GM12878 (cell line): ENCODE data around the gene CYTL1. TPM values are rescaled to one million over a fixed set of nuclear protein-coding genes. Genes with fewer than 3 reads are reported as not detected.

ENCODE experiments used
- ATAC-seq: fragments of 200-7000 bp; cut with Tn5 transposase; 3 replicates; pipeline ENCODE4 v1.9.1; 2020; ENCODE audit warnings: mild to moderate bottlenecking, moderate library complexity
- BruUV-seq: library from RNA; stranded (reverse); fragments of 400-500 nt; replicated peaks from 2 replicates; lab custom pipeline; 2021; lab: Mats Ljungman, UMichigan
- CTCF ChIA-PET: fragments of 300-600 bp; sonication (Branson Sonifier 250); formaldehyde crosslinking; extraction: SDS; loops from one replicate; lab custom pipeline; 2021; ENCODE audit warnings: inconsistent platforms; lab: Yijun Ruan, JAX
- POLR2A ChIA-PET: fragments of 350-600 bp; formaldehyde crosslinking; extraction: SDS; loops from one replicate; lab custom pipeline; 2021; ENCODE audit warnings: inconsistent platforms; lab: Charles Lee
- RAD21 ChIA-PET: fragments of 300-600 bp; sonication (Branson Sonifier 250); formaldehyde crosslinking; loops from one replicate; lab custom pipeline; 2023; ENCODE audit warnings: antibody characterized with exemption; ENCODE audit not compliant: unreplicated experiment; lab: Charles Lee
- SMC1A ChIA-PET: fragments of 300-600 bp; sonication (Branson Sonifier 250); formaldehyde crosslinking; loops from one replicate; lab custom pipeline; 2023; ENCODE audit not compliant: unreplicated experiment, uncharacterized antibody; lab: Charles Lee
- DNase-seq: peaks from one replicate; pipeline ENCODE4 v3.0.0-alpha.2; 2011; ENCODE audit warnings: low read depth, low spot score
- FAIRE-seq: peaks from 3 replicates; lab custom pipeline; 2011; peaks lifted over from hg19 to GRCh38; lab: Jason Lieb, UNC
- H2AFZ ChIP-seq: 2 replicates; pipeline ENCODE4 v1.6.0; 2011; ENCODE audit warnings: low read depth, low read length, control low read depth; ENCODE audit not compliant: control insufficient read depth
- H3K27ac ChIP-seq: 2 replicates; pipeline ENCODE4 v1.5.1; 2011; ENCODE audit warnings: control low read depth; ENCODE audit not compliant: control insufficient read depth, insufficient read depth
- H3K27me3 ChIP-seq, 2 experiments: replicated peaks in 1 of 2; 2 replicates each; pipeline versions ENCODE4 v1.6.0 to v1.6.1; 2011; ENCODE audit warnings: low read length in 1 of 2; ENCODE audit not compliant: control insufficient read depth in 2 of 2, insufficient read depth in 2 of 2
- H3K36me3 ChIP-seq, 2 experiments: 2 replicates each; pipeline ENCODE4 v1.5.1; 2011; ENCODE audit warnings: low read length in 1 of 2; ENCODE audit not compliant: control insufficient read depth in 2 of 2, insufficient read depth in 2 of 2
- H3K4me1 ChIP-seq: 2 replicates; pipeline ENCODE4 v1.6.1; 2011; ENCODE audit warnings: mild to moderate bottlenecking, low read length, moderate library complexity, mixed read lengths; ENCODE audit not compliant: control insufficient read depth, insufficient read depth
- H3K4me2 ChIP-seq: 2 replicates; pipeline ENCODE4 v1.6.0; 2011; ENCODE audit warnings: control low read depth; ENCODE audit not compliant: control insufficient read depth, insufficient read depth
- H3K4me3 ChIP-seq: fragments of 200-600 bp; sonication (generic); 2 replicates; pipeline ENCODE4 v1.5.1; 2016
- H3K79me2 ChIP-seq: 2 replicates; pipeline ENCODE4 v1.6.0; 2011; ENCODE audit warnings: low read length; ENCODE audit not compliant: control insufficient read depth, insufficient read depth
- H3K9ac ChIP-seq: 2 replicates; pipeline ENCODE4 v1.8.0; 2011; ENCODE audit warnings: low read length, control low read depth, mixed read lengths; ENCODE audit not compliant: control insufficient read depth, insufficient read depth
- H3K9me3 ChIP-seq: replicated peaks from 3 replicates; pipeline ENCODE4 v1.5.1; 2011; ENCODE audit warnings: mild to moderate bottlenecking, low read length; ENCODE audit not compliant: control insufficient read depth, insufficient read depth
- H4K20me1 ChIP-seq: 2 replicates; pipeline ENCODE4 v1.6.0; 2011; ENCODE audit not compliant: control insufficient read depth, insufficient read depth
- FOXM1 ChIP-seq: IDR thresholded peaks from 2 replicates; pipeline ENCODE4 v1.6.1; 2012; ENCODE audit warnings: low read depth, mild to moderate bottlenecking, inconsistent platforms, low read length, moderate library complexity
- HCFC1 ChIP-seq: fragments of 150-350 bp; IDR thresholded peaks from 2 replicates; pipeline ENCODE4 v1.6.1; 2014; ENCODE audit warnings: low read length
- MEF2B ChIP-seq: fragments of 450-650 bp; IDR thresholded peaks from 2 replicates; pipeline ENCODE4 v1.6.1; 2018; ENCODE audit warnings: mild to moderate bottlenecking, moderate library complexity; ENCODE audit not compliant: partially characterized antibody, poor library complexity, severe bottlenecking
- NR2C2 ChIP-seq: IDR thresholded peaks from 2 replicates; pipeline ENCODE4 v1.6.1; 2011; ENCODE audit warnings: borderline replicate concordance, low read depth; ENCODE audit not compliant: control insufficient read depth, insufficient read length
- NR2F1 ChIP-seq: fragments of 450-650 bp; conservative IDR thresholded peaks from 2 replicates; pipeline ENCODE4 v1.6.1; 2017; ENCODE audit warnings: mild to moderate bottlenecking
- POU2F2 ChIP-seq: IDR thresholded peaks from 3 replicates; pipeline ENCODE4 v1.6.1; 2011; ENCODE audit warnings: low read depth, mild to moderate bottlenecking, low read length, borderline replicate concordance
- RELA ChIP-seq: fragments of 450-650 bp; IDR thresholded peaks from 2 replicates; pipeline ENCODE4 v1.8.0; 2014; ENCODE audit warnings: borderline replicate concordance; ENCODE audit not compliant: partially characterized antibody
- SUPT20H ChIP-seq: IDR thresholded peaks from 2 replicates; pipeline ENCODE4 v1.6.1; 2011; ENCODE audit warnings: low read depth, mild to moderate bottlenecking, low read length, moderate library complexity, borderline replicate concordance; ENCODE audit not compliant: control insufficient read depth
- TBL1XR1 ChIP-seq: IDR thresholded peaks from 2 replicates; pipeline ENCODE4 v1.6.1; 2012; ENCODE audit warnings: low read depth, low read length, improper control_type of control experiment
- ZZZ3 ChIP-seq: IDR thresholded peaks from 2 replicates; pipeline ENCODE4 v1.6.1; 2011; ENCODE audit warnings: low read depth; ENCODE audit not compliant: control insufficient read depth, insufficient read length
- WGBS: methylation state at CpG from one replicate; pipeline ENCODE4 v1.1.6; 2016; ENCODE audit warnings: low lambda C conversion rate; ENCODE audit not compliant: insufficient replicate concordance, insufficient coverage; ENCODE audit errors: missing lambda C conversion rate; 5-methylcytosine and 5-hydroxymethylcytosine counted together
- in situ Hi-C: fragments of 300-500 bp; cut with MboI; formaldehyde crosslinking; loops from 9 replicates; pipeline ENCODE4 v1.14.3; 2018; ENCODE audit warnings: mixed read lengths
- intact Hi-C: fragments of 100-400 bp; cut with micrococcal nuclease; formaldehyde crosslinking; loops from one replicate; pipeline ENCODE4 v1.14.2; 2022; ENCODE audit not compliant: unreplicated experiment
- polyA plus RNA-seq, 11 experiments: library from polyadenylated mRNA; depleted of rRNA in 4 of 11; unstranded in 6 of 11; stranded (reverse) in 5 of 11; fragments of >200 nt; fragmentation: Nextera tagmentation in 4 of 11; fragmentation: Illumina TruSeq in 1 of 11; extraction: Ambion mirVana in 4 of 11; extraction: Trizol in 1 of 11; gene quantifications; 1 replicate in 1 of 11; 2 replicates in 10 of 11; pipeline versions ENCODE4 v1.2.1 to v1.2.3, GENCODE V29; 2011 to 2016; ENCODE audit warnings: inconsistent platforms in 2 of 11, missing spikeins in 2 of 11, low read depth in 1 of 11
- total RNA-seq, 4 experiments: library from RNA; depleted of rRNA in 3 of 4; stranded (reverse); fragments of >200 nt in 3 of 4; fragmentation: Illumina TruSeq in 1 of 4; extraction: Trizol in 1 of 4; gene quantifications; 2 replicates each; pipeline versions ENCODE4 v1.2.1 to v1.2.3, GENCODE V29; 2013 to 2021
- TF ChIP-seq, protein P1 (sequence below): fragments of 450-650 bp; IDR thresholded peaks from 2 replicates; pipeline ENCODE4 v1.6.1; 2016; ENCODE audit warnings: mild to moderate bottlenecking

The CYTL1 gene
- total and polyA plus RNA-seq, 10 of the 15 experiments (the other 5 are each of a cell fraction or from before 2014, with no cell fraction given): not detected

GRCh38 chr4:4968161-4968725 is 51.0 kb downstream of the CYTL1 start:
- intact Hi-C loops (no loop called here), in situ Hi-C loops (no loop called here)
- H3K4me2 ChIP-seq: no peak overlapping the region
- H3K4me3 ChIP-seq: no peak overlapping the region
- H2AFZ ChIP-seq: no peak overlapping the region
- H4K20me1 ChIP-seq: no peaks in the 10 kb centered on the region
- no TSS peak for BruUV-seq
- H3K9ac ChIP-seq: no peak overlapping the region
- RAD21 ChIA-PET: no interaction called here
- no peaks in the 10 kb centered on the region for H3K36me3 ChIP-seq
- CTCF ChIA-PET: no interaction called here
- POLR2A ChIA-PET: no interaction called here
- 29% methylated on average over 4 of the region's 4 CpGs for WGBS
- no peak overlapping the region for H3K27ac ChIP-seq
- H3K9me3 ChIP-seq: no peaks in the 10 kb centered on the region; the same call in 2 of the 3 replicates
- FAIRE-seq: no peak
- H3K4me1 ChIP-seq: no peaks in the 10 kb centered on the region
- no peak for ATAC-seq
- DNase-seq: no peak
- H3K27me3 ChIP-seq: no peaks in the 10 kb centered on the region; a peak in 1 of 4 replicates
- SMC1A ChIA-PET: no interaction called here
- TF ChIP-seq MEF2B (no peak), SUPT20H (no peak), RELA (no peak), NR2C2 (no peak), FOXM1 (no peak), NR2F1 (no peak), POU2F2 (no peak), HCFC1 (no peak), TBL1XR1 (no peak), ZZZ3 (no peak)
- TF ChIP-seq, protein P1, sequence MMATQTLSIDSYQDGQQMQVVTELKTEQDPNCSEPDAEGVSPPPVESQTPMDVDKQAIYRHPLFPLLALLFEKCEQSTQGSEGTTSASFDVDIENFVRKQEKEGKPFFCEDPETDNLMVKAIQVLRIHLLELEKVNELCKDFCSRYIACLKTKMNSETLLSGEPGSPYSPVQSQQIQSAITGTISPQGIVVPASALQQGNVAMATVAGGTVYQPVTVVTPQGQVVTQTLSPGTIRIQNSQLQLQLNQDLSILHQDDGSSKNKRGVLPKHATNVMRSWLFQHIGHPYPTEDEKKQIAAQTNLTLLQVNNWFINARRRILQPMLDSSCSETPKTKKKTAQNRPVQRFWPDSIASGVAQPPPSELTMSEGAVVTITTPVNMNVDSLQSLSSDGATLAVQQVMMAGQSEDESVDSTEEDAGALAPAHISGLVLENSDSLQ: no peak
- H3K79me2 ChIP-seq: no peaks in the 10 kb centered on the region

Other genes with a start within 250 kb of the CYTL1 start
- 0.28 TPM in 1 of 2 replicates, not detected in the other for gene MSX1, start 159.8 kb downstream of the CYTL1 start, total RNA-seq (2014; rRNA removed)
- not detected in 2 replicates for gene MSX1, start 159.8 kb downstream of the CYTL1 start, total RNA-seq (2014; rRNA removed; fragmentation: Illumina TruSeq; extraction: Trizol)
- 0.18 and 0.24 TPM in 2 replicates for gene MSX1, start 159.8 kb downstream of the CYTL1 start, total RNA-seq (2021)
- 0.22 and 0.56 TPM in 2 replicates for gene MSX1, start 159.8 kb downstream of the CYTL1 start, polyA plus RNA-seq (2011; rRNA removed)
- gene MSX1, start 159.8 kb downstream of the CYTL1 start, polyA plus RNA-seq (2014; fragmentation: Illumina TruSeq; extraction: Trizol): 0.22 TPM in 1 of 2 replicates, not detected in the other
- under 1 TPM; 0.04 to 0.08 TPM for gene MSX1, start 159.8 kb downstream of the CYTL1 start, polyA plus RNA-seq (2014; fragmentation: Nextera tagmentation; extraction: Ambion mirVana)
- 0.13 and 0.16 TPM in 2 replicates for gene MSX1, start 159.8 kb downstream of the CYTL1 start, polyA plus RNA-seq (2014; rRNA removed)
- under 1 TPM in 1 of 2 experiments, not detected in 1; 0.12 TPM for gene MSX1, start 159.8 kb downstream of the CYTL1 start, polyA plus RNA-seq (2016; fragmentation: Nextera tagmentation; extraction: Ambion mirVana)
- not detected in 2 replicates for gene STK32B, start 32.0 kb upstream of the CYTL1 start, total RNA-seq (2014; rRNA removed)
- gene STK32B, start 32.0 kb upstream of the CYTL1 start, total RNA-seq (2014; rRNA removed; fragmentation: Illumina TruSeq; extraction: Trizol): 0.04 TPM in 1 of 2 replicates, not detected in the other
- not detected in 2 replicates for gene STK32B, start 32.0 kb upstream of the CYTL1 start, total RNA-seq (2021)
- not detected in 2 replicates for gene STK32B, start 32.0 kb upstream of the CYTL1 start, polyA plus RNA-seq (2011; rRNA removed)
- gene STK32B, start 32.0 kb upstream of the CYTL1 start, polyA plus RNA-seq (2014; fragmentation: Illumina TruSeq; extraction: Trizol): not detected in 2 replicates
- not detected for gene STK32B, start 32.0 kb upstream of the CYTL1 start, polyA plus RNA-seq (2014; fragmentation: Nextera tagmentation; extraction: Ambion mirVana)
- 0.12 TPM in 1 of 2 replicates, not detected in the other for gene STK32B, start 32.0 kb upstream of the CYTL1 start, polyA plus RNA-seq (2014; rRNA removed)
- gene STK32B, start 32.0 kb upstream of the CYTL1 start, polyA plus RNA-seq (2016; fragmentation: Nextera tagmentation; extraction: Ambion mirVana): under 1 TPM in 1 of 2 experiments, not detected in 1; 0.08 TPM